ENCODE data around the gene MED10.

- TF ChIP-seq CTCF (IDR thresholded peaks at IDR 0.05; ENCODE audit: low read length): no peak
- TF ChIP-seq EZH2 (optimal IDR thresholded peaks at IDR 0.05; ENCODE audit: low read depth, low read length): no peak
These were observed 49.3 kb upstream of the MED10 start for GRCh38 chr5:6427694-6428093.

Measured in MM.1S (cell line).